ENCODE measurements around the gene ACTN3.

ACTN3 gene

GRCh38 chr11:66548774-66549630, 2.3 kb downstream of the ACTN3 start:
- no peak for DNase-seq (ENCODE audit: low read depth)
- TF ChIP-seq, protein P1, sequence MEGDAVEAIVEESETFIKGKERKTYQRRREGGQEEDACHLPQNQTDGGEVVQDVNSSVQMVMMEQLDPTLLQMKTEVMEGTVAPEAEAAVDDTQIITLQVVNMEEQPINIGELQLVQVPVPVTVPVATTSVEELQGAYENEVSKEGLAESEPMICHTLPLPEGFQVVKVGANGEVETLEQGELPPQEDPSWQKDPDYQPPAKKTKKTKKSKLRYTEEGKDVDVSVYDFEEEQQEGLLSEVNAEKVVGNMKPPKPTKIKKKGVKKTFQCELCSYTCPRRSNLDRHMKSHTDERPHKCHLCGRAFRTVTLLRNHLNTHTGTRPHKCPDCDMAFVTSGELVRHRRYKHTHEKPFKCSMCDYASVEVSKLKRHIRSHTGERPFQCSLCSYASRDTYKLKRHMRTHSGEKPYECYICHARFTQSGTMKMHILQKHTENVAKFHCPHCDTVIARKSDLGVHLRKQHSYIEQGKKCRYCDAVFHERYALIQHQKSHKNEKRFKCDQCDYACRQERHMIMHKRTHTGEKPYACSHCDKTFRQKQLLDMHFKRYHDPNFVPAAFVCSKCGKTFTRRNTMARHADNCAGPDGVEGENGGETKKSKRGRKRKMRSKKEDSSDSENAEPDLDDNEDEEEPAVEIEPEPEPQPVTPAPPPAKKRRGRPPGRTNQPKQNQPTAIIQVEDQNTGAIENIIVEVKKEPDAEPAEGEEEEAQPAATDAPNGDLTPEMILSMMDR (IDR thresholded peaks at IDR 0.05; ENCODE audit: control insufficient read depth, insufficient read depth, low read depth, low read length, missing control alignments): no peak
- no peak overlapping the region for H3K4me3 ChIP-seq (ENCODE audit: control insufficient read depth, low read depth, low read length)

GRCh38 chr11:66549696-66550095, 3.0 kb downstream of the ACTN3 start:
- TF ChIP-seq, protein P1 (IDR thresholded peaks at IDR 0.05; ENCODE audit: control insufficient read depth, insufficient read depth, low read depth, low read length, missing control alignments): no peak
- no peak overlapping the region for H3K4me3 ChIP-seq (ENCODE audit: control insufficient read depth, low read depth, low read length)
- no peak for DNase-seq (ENCODE audit: low read depth)

DNA sequence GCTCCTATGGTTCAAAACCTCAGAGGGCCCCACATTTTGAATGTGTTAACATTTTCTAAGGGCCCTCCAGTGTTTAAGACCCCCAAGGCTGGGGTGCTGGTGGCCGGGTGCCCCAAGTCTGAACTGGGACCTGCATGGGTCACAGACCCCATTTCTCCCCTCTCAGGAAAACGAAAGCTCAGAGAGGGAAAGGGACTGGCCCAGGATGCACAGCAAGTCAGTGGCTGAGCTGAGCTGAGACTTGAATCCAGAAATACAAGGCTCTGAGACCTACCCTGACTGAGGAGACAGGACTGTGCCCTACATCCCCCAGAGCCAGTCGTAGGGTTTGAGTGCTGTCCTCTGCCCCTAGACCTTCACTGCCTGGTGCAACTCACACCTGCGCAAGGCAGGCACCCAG, 4.2 kb downstream of the ACTN3 start:
- TF ChIP-seq, protein P1 (IDR thresholded peaks at IDR 0.05; ENCODE audit: control insufficient read depth, insufficient read depth, low read depth, low read length, missing control alignments): no peak
- no peak overlapping the region for H3K4me3 ChIP-seq (ENCODE audit: control insufficient read depth, low read depth, low read length)
- DNase-seq (ENCODE audit: low read depth): no peak

GRCh38 chr11:66554602-66555001, 7.9 kb downstream of the ACTN3 start:
- DNase-seq (ENCODE audit: low read depth): no peak
- TF ChIP-seq, protein P1 (IDR thresholded peaks at IDR 0.05; ENCODE audit: control insufficient read depth, insufficient read depth, low read depth, low read length, missing control alignments): no peak
- no peak overlapping the region for H3K4me3 ChIP-seq (ENCODE audit: control insufficient read depth, low read depth, low read length)

GRCh38 chr11:66555416-66555815, 8.7 kb downstream of the ACTN3 start:
- H3K4me3 ChIP-seq (ENCODE audit: control insufficient read depth, low read depth, low read length): no peak overlapping the region
- TF ChIP-seq, protein P1 (IDR thresholded peaks at IDR 0.05; ENCODE audit: control insufficient read depth, insufficient read depth, low read depth, low read length, missing control alignments): no peak
- DNase-seq (ENCODE audit: low read depth): no peak

- H3K4me3 ChIP-seq (ENCODE audit: control insufficient read depth, low read depth, low read length): no peak overlapping the region
- TF ChIP-seq, protein P1 (IDR thresholded peaks at IDR 0.05; ENCODE audit: control insufficient read depth, insufficient read depth, low read depth, low read length, missing control alignments): no peak
- DNase-seq (ENCODE audit: low read depth): no peak
These were observed 9.4 kb downstream of the ACTN3 start for GRCh38 chr11:66556086-66556485.

Measured in AG09309 (cell line).